ENCODE results near the gene CCDC121.
"Not testable (repeated sequence)": the region's sequence is repeated elsewhere in the genome, so short reads cannot be mapped to it uniquely, and the experiment has no call there.

Gene CCDC121

DNA sequence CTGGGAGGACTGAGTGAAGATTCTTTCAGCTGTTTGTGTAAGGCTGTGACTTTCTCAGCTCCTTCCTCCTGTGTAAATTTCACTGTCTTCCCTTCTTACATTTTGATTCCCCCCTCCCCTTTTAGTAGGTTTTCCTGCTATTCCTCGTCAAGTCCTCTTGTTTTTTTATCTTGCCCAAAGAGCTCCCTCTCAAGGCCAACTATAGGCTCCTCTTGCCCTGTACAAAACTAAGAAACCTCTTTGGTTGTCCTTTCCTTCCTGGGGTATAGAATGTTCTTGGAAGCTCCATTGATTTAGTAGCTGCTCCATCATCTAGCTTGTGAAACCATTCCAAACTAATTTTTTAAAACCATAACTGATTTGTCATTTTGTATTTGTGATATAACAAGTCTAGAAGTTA is 7.3 kb downstream of the CCDC121 start:
- DNase-seq (ENCODE audit: low read depth) = no peak
- H3K4me3 ChIP-seq (ENCODE audit: low read length) = no peak overlapping the region
- TF ChIP-seq, protein P1, sequence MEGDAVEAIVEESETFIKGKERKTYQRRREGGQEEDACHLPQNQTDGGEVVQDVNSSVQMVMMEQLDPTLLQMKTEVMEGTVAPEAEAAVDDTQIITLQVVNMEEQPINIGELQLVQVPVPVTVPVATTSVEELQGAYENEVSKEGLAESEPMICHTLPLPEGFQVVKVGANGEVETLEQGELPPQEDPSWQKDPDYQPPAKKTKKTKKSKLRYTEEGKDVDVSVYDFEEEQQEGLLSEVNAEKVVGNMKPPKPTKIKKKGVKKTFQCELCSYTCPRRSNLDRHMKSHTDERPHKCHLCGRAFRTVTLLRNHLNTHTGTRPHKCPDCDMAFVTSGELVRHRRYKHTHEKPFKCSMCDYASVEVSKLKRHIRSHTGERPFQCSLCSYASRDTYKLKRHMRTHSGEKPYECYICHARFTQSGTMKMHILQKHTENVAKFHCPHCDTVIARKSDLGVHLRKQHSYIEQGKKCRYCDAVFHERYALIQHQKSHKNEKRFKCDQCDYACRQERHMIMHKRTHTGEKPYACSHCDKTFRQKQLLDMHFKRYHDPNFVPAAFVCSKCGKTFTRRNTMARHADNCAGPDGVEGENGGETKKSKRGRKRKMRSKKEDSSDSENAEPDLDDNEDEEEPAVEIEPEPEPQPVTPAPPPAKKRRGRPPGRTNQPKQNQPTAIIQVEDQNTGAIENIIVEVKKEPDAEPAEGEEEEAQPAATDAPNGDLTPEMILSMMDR (IDR thresholded peaks at IDR 0.05; ENCODE audit: insufficient read depth, low read depth, low read length, missing control alignments) = no peak

GRCh38 chr2:27615316-27615715 is 13.5 kb downstream of the CCDC121 start:
- no peak for DNase-seq (ENCODE audit: low read depth)
- TF ChIP-seq, protein P1 (IDR thresholded peaks at IDR 0.05; ENCODE audit: insufficient read depth, low read depth, low read length, missing control alignments) = no peak
- H3K4me3 ChIP-seq (ENCODE audit: low read length) = no peak overlapping the region

GRCh38 chr2:27613985-27614384 is 14.8 kb downstream of the CCDC121 start:
- TF ChIP-seq, protein P1 (IDR thresholded peaks at IDR 0.05; ENCODE audit: insufficient read depth, low read depth, low read length, missing control alignments) = no peak
- H3K4me3 ChIP-seq (ENCODE audit: low read length) = no peak overlapping the region
- no peak for DNase-seq (ENCODE audit: low read depth)

- DNase-seq (ENCODE audit: low read depth) = no peak
- TF ChIP-seq, protein P1 (IDR thresholded peaks at IDR 0.05; ENCODE audit: insufficient read depth, low read depth, low read length, missing control alignments) = no peak
Measured at GRCh38 chr2:27606611-27607010, 22.2 kb downstream of the CCDC121 start.

DNA sequence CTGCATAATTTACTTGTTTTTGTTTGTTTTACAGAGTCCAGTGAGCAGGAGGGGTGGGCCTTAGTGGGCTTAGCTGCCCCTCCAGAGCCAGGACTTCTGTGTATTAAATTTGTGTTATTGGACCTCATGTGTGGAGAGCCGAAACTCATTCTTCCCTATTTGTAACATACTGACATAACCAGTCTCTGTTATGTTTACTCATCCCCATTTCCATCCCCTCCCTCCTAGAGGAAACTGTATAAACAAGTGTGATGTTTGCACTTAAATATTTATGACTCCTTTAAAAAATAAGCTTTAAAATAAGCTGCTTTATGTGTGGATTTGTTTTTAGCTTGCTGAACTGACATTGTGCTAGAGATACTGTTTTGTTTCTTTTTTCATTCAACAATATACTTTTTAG is 32.2 kb downstream of the CCDC121 start:
- no peak overlapping the region for H3K4me3 ChIP-seq (ENCODE audit: low read length)
- TF ChIP-seq, protein P1 (IDR thresholded peaks at IDR 0.05; ENCODE audit: insufficient read depth, low read depth, low read length, missing control alignments) = no peak
- DNase-seq (ENCODE audit: low read depth) = peak; percentile 75

More at GRCh38 chr2:27606611-27607010, 22.2 kb downstream of the CCDC121 start:
- no peak overlapping the region for H3K4me3 ChIP-seq (ENCODE audit: low read length)

- DNase-seq (ENCODE audit: low read depth) = not testable (repeated sequence)
Measured at GRCh38 chr2:27595412-27595811, 33.4 kb downstream of the CCDC121 start.

GRCh38 chr2:27594020-27594703 is 34.6 kb downstream of the CCDC121 start:
- not testable (repeated sequence) for H3K4me3 ChIP-seq (ENCODE audit: low read length); DNase-seq (ENCODE audit: low read depth)

More at GRCh38 chr2:27595412-27595811, 33.4 kb downstream of the CCDC121 start:
- not testable (repeated sequence) for H3K4me3 ChIP-seq (ENCODE audit: low read length)

GRCh38 chr2:27593240-27593639 is 35.6 kb downstream of the CCDC121 start:
- TF ChIP-seq, protein P1 (IDR thresholded peaks at IDR 0.05; ENCODE audit: insufficient read depth, low read depth, low read length, missing control alignments) = no peak
- no peak for DNase-seq (ENCODE audit: low read depth)
- H3K4me3 ChIP-seq (ENCODE audit: low read length) = no peak overlapping the region
